HG02759 (cell line): Measurements from ENCODE around the gene CALHM1.
"Not testable (repeated sequence)": the region's sequence is repeated elsewhere in the genome, so short reads cannot be mapped to it uniquely, and the experiment has no call there.

Source experiments
- ATAC-seq: cut with Tn5 transposase; IDR thresholded peaks from one replicate; pipeline ENCODE4 v1.9.1; 2021; ENCODE audit warnings: mild to moderate bottlenecking, moderate library complexity; ENCODE audit not compliant: unreplicated experiment

The CALHM1 gene

DNA sequence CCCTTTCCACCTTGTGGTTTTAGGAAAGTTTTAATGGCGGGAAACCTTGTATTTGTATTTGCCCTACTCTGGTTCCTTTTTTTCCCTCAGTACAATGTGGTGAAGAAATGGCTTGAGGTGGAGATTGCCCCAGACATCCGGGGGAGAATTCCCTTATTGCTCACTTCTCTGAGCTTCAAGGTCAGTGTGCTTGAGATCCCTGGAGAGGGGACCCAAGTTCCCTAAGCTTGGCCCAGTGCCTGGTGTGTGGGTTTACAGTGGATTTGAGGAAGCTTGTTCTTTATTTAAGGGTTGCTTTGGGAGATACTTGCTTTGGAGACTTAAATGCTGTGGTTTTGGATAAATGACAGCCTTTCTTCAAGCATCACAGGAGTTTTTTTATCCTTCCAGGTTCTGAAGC is 24.8 kb downstream of the CALHM1 start:
- no peak for ATAC-seq

DNA sequence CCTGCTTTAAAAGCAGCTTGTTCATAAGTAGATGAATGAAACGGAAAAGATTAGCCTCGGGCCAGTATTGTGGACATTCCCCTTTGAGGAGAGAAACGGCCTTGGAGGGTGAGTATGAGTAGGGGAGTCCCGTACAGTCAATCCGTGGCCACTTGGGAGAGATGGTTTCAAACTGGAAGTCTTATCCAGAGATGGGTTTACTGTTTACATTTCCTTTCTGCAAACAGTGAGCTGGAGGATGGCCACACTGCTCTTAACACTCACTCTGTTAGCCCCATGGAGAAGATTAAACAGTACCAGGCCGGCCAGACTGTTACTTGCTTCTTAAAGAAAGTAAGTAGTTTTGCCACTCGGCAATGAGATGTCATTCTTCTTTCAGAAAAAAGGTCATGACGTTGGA is 26.8 kb downstream of the CALHM1 start:
- ATAC-seq, result no peak

DNA sequence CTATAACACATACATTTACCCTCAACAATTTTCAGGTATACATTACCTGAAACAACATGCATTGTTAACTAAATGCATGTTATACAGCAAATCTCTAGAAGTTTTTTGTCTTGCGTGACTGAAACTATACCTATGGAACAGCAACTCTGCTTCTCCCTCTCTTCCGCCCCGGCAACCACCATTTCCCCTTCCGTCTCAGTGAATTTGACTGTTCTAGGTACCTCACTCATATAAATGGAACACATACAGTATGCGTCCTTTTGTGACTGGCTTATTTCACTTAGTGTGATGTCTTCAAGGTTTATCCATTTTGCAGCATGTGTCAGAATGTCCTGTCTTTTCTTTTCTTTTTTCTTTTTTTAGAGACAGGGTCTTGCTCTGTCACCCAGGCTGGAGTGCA is 29.1 kb downstream of the CALHM1 start:
- ATAC-seq, result no peak

DNA sequence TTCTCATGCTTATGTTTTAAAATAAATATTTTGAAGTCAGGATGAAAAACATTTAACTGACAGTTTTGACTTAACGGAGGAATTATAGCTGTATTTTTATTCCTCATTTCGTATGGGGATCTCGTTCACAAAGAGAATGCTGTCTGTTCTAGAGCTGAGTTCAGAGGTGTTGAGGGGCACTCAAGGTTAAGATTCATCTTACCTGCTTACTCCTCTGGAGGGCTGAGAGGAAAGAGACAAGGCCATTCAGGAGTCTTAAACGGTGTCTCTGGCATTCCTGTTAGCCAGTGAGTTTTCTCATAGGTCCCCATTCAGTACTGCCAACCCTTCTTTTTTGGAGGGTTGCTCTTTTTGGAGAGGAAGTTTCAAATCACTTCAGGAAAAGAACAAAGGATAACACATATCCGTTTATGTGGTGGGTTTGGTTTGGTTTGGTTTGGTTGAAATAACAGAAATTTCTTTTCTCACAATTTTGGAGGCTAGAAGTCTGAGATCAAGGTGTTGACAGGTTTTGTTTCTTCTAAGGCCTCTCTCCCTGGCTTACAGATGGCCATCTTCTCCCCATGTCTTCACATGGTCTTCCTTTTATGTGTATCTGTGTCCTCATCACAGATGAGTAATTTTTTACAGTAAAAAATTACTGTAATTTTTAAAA is 29.6 kb downstream of the CALHM1 start:
- no peak for ATAC-seq

DNA sequence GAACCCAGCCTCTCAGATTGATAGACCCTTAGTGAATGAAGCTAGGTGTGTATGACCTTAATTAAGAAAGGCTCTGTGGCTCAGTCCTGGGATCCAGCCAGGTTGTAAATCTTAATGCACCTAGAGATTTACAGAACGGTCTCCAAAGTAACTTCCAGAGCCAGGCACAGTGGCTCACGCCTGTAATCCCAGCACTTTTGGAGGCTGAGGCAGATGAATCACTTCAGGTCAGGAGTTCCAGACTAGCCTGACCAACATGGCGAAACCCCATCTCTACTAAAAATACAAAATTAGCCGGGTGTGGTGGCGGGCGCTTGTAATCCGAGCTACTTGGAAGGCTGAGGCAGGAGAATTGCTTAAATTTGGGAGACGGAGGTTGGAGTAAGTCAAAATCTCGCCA is 30.8 kb downstream of the CALHM1 start:
- ATAC-seq, result no peak

DNA sequence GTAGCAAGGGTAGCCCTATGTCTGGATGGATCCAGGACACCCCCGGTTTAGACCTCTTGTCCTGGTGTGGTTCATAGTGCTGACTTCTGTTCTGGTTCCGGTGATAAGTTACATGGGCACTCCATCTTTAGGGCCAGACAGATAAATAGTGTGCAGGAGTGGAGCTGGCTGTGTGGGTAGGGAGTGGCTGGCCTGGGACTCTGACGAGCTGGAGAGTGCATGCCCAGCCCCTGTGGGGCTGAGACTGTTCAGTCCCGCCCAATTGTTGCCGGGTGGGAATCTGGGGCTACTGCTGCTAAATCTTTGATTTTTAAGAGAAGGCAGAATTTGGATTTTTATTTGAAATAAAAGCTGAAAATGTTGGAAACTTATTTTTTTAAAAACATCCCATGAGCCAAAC is 35.0 kb downstream of the CALHM1 start:
- no peak for ATAC-seq

DNA sequence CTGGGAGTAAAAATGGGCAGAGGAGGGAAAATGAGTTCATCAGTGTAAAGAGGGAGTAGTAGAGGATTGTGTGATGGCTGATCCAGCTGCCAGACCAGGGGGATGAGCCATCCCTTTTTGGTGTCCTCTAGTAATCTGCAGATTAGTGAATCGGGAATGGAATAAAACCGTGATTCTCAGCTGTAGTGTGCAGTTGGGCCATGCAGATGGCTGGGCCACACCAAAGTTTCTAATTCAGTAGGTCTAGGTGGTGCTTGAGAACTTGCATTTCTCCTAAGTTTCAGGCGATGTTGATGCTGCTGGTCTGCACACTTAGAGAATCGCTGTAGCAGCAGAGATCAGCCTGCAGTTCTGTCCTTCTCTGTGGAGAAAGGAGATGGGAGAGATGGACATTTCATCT is 39.6 kb downstream of the CALHM1 start:
- ATAC-seq, result no peak

DNA sequence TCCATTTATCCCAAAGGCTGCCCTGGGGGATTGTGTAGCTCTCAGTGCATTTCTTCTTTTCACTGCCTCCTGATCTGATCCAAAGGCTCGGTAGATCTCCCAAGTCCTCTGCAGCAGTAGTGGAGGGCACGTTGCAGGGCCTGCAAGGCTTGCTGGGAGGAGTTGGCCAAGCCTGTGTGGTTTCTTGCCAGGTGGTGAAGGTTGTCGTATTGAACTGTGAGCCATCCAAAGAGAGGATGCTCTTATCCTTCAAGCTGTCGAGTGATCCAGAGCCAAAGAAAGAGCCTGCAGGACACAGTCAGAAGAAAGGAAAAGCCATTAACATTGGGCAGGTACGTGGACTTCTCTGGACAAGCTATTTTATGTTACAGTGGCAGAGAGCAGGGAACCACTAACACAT is 41.1 kb downstream of the CALHM1 start:
- ATAC-seq, result no peak

DNA sequence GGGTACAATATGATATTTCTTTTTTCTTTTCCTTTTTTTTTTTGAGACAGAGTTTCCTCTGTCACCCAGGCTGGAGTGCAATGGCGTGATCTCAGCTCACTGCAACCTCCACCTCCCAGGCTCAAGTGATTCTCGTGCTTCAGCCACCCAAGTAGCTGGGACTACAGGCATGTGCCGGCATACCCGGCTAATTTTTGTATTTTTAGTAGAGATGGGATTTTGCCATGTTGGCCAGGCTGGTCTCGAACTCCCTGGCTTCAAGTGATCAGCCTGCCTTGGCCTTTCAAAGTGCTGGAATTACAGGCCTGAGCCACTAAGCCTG is 41.6 kb downstream of the CALHM1 start:
- not testable (repeated sequence) for ATAC-seq

DNA sequence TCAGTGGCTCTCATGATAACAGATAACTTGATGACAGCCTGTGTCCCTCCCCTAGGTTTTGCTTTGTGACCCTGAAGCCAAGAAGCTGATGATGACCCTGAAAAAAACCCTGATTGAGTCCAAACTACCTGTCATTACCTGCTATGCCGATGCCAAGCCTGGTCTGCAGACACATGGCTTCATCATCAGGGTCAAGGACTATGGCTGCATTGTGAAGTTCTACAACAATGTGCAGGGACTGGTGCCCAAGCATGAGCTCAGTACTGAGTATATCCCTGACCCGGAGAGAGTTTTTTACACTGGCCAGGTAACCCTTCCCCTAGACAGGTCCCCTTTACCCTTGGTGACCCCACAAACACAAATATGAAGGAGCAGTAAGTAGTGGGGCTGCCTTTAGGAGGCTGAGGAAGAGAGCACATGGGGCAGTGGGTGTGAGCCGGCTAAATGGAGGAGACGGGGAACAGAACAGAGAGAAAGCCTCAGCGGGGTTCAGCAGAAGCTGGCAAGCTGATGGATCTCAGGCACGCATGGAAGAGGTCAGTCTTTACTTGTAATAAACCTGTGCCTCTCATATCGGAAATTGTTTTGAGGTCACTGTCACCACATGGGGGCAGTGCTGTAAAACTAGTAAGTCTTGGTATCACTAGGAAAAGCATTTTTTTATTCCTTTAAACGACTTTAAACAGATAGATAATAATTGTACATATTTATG is 42.1 kb downstream of the CALHM1 start:
- ATAC-seq, result no peak

DNA sequence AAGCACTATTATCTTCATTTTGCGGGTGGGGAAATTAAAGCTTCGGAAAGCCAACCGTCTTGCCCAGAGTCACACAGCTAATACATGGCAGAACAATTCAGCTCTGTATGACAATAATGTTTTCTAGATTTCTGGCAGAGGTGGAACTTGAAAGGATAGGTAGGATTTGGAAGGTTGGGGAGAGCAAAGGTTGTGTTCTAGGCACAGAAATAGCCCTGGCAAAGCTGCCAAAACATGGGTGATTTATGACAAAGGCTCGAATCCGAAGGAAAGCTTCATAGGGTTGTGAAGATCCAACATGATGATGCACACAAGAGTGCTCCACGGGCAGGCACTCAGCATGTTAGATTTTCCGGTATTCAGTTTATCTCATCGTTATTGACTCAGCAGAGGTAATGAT is 43.1 kb downstream of the CALHM1 start:
- no peak for ATAC-seq

DNA sequence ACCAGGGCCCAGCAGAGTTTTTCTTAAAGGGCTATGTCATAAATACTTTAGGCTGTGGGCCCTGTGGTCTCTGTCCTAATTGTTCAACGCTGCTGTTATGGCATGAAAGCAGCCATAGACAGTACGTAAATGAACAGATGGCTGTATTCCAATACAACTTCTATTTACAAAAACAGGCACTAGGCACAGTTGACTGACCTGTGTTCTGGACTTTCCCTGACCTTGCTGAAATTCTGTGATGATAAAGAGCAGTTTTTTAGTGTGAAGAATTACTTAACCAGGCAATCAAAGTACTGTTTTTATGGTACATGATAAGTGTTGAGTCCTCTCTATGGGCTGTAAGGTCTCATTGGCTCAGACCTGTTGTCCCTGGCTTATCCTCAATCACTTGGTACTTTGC is 45.1 kb downstream of the CALHM1 start:
- no peak for ATAC-seq
